K562 (cell line): ENCODE results near the gene PTPN1. TPM values are rescaled to one million over a fixed set of nuclear protein-coding genes. Genes with fewer than 3 reads are reported as not detected.

ENCODE experiments used
- ATAC-seq: fragments of 200-7000 bp; cut with Tn5 transposase; 3 replicates; pipeline ENCODE4 v1.9.1; 2020; ENCODE audit warnings: moderate library complexity
- BruUV-seq: library from RNA; stranded (reverse); fragments of 400-500 nt; replicated peaks from 2 replicates; lab custom pipeline; 2021; lab: Mats Ljungman, UMichigan
- CTCF ChIA-PET: fragments of 300-600 bp; formaldehyde crosslinking; extraction: SDS; loops from one replicate; lab custom pipeline; 2021; ENCODE audit warnings: low intra/inter-chr PET ratio; lab: Yijun Ruan, JAX
- POLR2A ChIA-PET: fragments of 300-600, 350-650 bp; sonication (Branson Sonifier 250); formaldehyde crosslinking; extraction: SDS; loops from one replicate; lab custom pipeline; 2021; ENCODE audit warnings: antibody characterized with exemption, inconsistent platforms; lab: Yijun Ruan, JAX
- DNase-seq, 4 experiments: peaks; one replicate each; pipeline versions ENCODE4 v3.0.0 to v3.0.0-alpha.2; 2011 to 2018; ENCODE audit warnings: low spot score in 3 of 4, mixed read lengths in 3 of 4; ENCODE audit errors: extremely low read depth in 1 of 4
- FAIRE-seq: peaks from 2 replicates; lab custom pipeline; 2011; peaks lifted over from hg19 to GRCh38; lab: Jason Lieb, UNC
- H2AFZ ChIP-seq: 2 replicates; pipeline ENCODE4 v1.6.0; 2011; ENCODE audit warnings: low read depth, low read length, control low read depth, inconsistent platforms
- H3K27ac ChIP-seq: fragments of 200-600 bp; 3 replicates; pipeline ENCODE4 v1.8.0; 2011; ENCODE audit warnings: low read depth, mild to moderate bottlenecking, control low read depth, inconsistent platforms, low read length, moderate library complexity, mixed read lengths; ENCODE audit errors: extremely low read depth
- H3K27me3 ChIP-seq, 2 experiments: fragments of 300-600 bp in 1 of 2; 2 replicates in 1 of 2; 3 replicates in 1 of 2; pipeline versions ENCODE4 v1.6.0 to v1.8.0; 2011; ENCODE audit warnings: inconsistent platforms in 2 of 2, low read length in 2 of 2, mild to moderate bottlenecking in 1 of 2, mixed read lengths in 1 of 2, moderate library complexity in 1 of 2; ENCODE audit not compliant: control insufficient read depth in 2 of 2, insufficient read depth in 2 of 2
- H3K36me3 ChIP-seq: fragments of 300-600 bp; 3 replicates; pipeline ENCODE4 v1.8.0; 2011; ENCODE audit warnings: mild to moderate bottlenecking, low read length, inconsistent platforms; ENCODE audit not compliant: control insufficient read depth, insufficient read depth
- H3K4me1 ChIP-seq, 2 experiments: fragments of 200-600 bp in 1 of 2; replicated peaks in 1 of 2; 2 replicates in 1 of 2; 3 replicates in 1 of 2; pipeline versions ENCODE4 v1.5.1 to v1.8.0; 2011; ENCODE audit warnings: inconsistent platforms in 2 of 2, low read length in 2 of 2, mild to moderate bottlenecking in 1 of 2, mixed read lengths in 1 of 2, moderate library complexity in 1 of 2; ENCODE audit not compliant: control insufficient read depth in 2 of 2, insufficient read depth in 2 of 2
- H3K4me2 ChIP-seq: 2 replicates; pipeline ENCODE4 v1.6.1; 2011; ENCODE audit warnings: low read length, control low read depth, inconsistent platforms, mixed read lengths; ENCODE audit not compliant: insufficient read depth
- H3K4me3 ChIP-seq: fragments of 200-600 bp; sonication (generic), shearing (Covaris generic); 2 replicates; pipeline ENCODE4 v1.5.1; 2016; ENCODE audit warnings: control low read depth, inconsistent platforms
- H3K79me2 ChIP-seq: fragments of 200-600 bp; 3 replicates; pipeline ENCODE4 v1.8.0; 2011; ENCODE audit warnings: low read length, inconsistent platforms; ENCODE audit not compliant: control insufficient read depth, insufficient read depth
- H3K9ac ChIP-seq, 2 experiments: 2 replicates each; pipeline versions ENCODE4 v1.6.0 to v1.6.1; 2011; ENCODE audit warnings: low read depth in 2 of 2, low read length in 2 of 2, control low read depth in 1 of 2, inconsistent platforms in 1 of 2, mild to moderate bottlenecking in 1 of 2, mixed read lengths in 1 of 2; ENCODE audit not compliant: insufficient read depth in 1 of 2
- H3K9me1 ChIP-seq: one replicate; pipeline ENCODE4 v1.6.0; 2011; ENCODE audit warnings: inconsistent platforms, mild to moderate bottlenecking, low read length, moderate library complexity; ENCODE audit not compliant: control insufficient read depth, insufficient read depth
- H3K9me3 ChIP-seq: replicated peaks from 2 replicates; pipeline ENCODE4 v1.5.1; 2011; ENCODE audit warnings: low read depth, low read length, inconsistent platforms; ENCODE audit not compliant: control insufficient read depth, insufficient read depth
- H4K20me1 ChIP-seq: replicated peaks from 2 replicates; pipeline ENCODE4 v1.6.1; 2011; ENCODE audit warnings: low read length, inconsistent platforms, mixed read lengths; ENCODE audit not compliant: control insufficient read depth, insufficient read depth
- BACH1 ChIP-seq: fragments of 200-800 bp; sonication (Bioruptor generic); IDR thresholded peaks from 2 replicates; pipeline ENCODE4 v1.6.1; 2016; ENCODE audit warnings: missing genetic modification characterization, missing compliant biosample characterization
- ETV6 ChIP-seq, 3 experiments: fragments of 150-350 bp in 1 of 3; sonication (generic) in 1 of 3; formaldehyde crosslinking in 1 of 3; IDR thresholded peaks; 2 replicates each; pipeline versions ENCODE4 v1.6.1 to v1.8.0; 2014 to 2022; ENCODE audit warnings: borderline replicate concordance in 2 of 3, low read depth in 2 of 3, antibody characterized with exemption in 1 of 3, low read length in 1 of 3, mild to moderate bottlenecking in 1 of 3, missing genetic modification reagents in 1 of 3
- FOXP4 ChIP-seq: sonication (generic); formaldehyde crosslinking; IDR thresholded peaks from 2 replicates; pipeline ENCODE4 v1.8.0; 2022; ENCODE audit warnings: mild to moderate bottlenecking, missing genetic modification reagents, borderline replicate concordance
- TAF7 ChIP-seq: fragments of 450-650 bp; IDR thresholded peaks from 2 replicates; pipeline ENCODE4 v1.6.1; 2016; ENCODE audit warnings: missing genetic modification characterization, missing compliant biosample characterization
- WGBS: fragments of 100-300 bp; shearing (Covaris generic); methylation state at CpG from one replicate; pipeline ENCODE4 v1.1.6; 2016; ENCODE audit warnings: low coverage, mixed read lengths; ENCODE audit not compliant: insufficient coverage; ENCODE audit errors: missing lambda C conversion rate; 5-methylcytosine and 5-hydroxymethylcytosine counted together
- in situ Hi-C: fragments of 300-500 bp; cut with MboI; formaldehyde crosslinking; loops from 4 replicates; pipeline ENCODE4 v1.15.0; 2018; ENCODE audit warnings: inconsistent platforms, mixed read lengths
- intact Hi-C: fragments of 100-400 bp; cut with micrococcal nuclease; formaldehyde crosslinking; loops from 2 replicates; pipeline ENCODE4 v1.14.2; 2022
- polyA plus RNA-seq, 8 experiments: library from polyadenylated mRNA; depleted of rRNA in 4 of 8; stranded (reverse) in 5 of 8; unstranded in 3 of 8; fragments of >200 nt; fragmentation: Nextera tagmentation in 2 of 8; fragmentation: Illumina TruSeq in 1 of 8; extraction: Ambion mirVana in 2 of 8; extraction: Trizol in 1 of 8; gene quantifications; 2 replicates each; pipeline versions ENCODE4 v1.2.1 to v1.2.3, GENCODE V29; 2011 to 2014; ENCODE audit warnings: inconsistent platforms in 1 of 8, missing spikeins in 1 of 8
- total RNA-seq, 7 experiments: library from RNA; depleted of rRNA in 6 of 7; stranded (reverse); fragments of >200 nt in 6 of 7; fragmentation: Illumina TruSeq in 2 of 7; extraction: Trizol in 2 of 7; gene quantifications; 2 replicates each; pipeline versions ENCODE4 v1.2.1 to v1.2.3, GENCODE V29; 2011 to 2021; ENCODE audit warnings: low replicate concordance in 1 of 7
- TF ChIP-seq, protein P1 (sequence below): sonication (generic); formaldehyde crosslinking; IDR thresholded peaks from 2 replicates; pipeline ENCODE4 v1.8.0; 2023; ENCODE audit warnings: missing genetic modification reagents, mild to moderate bottlenecking, borderline replicate concordance
- TF ChIP-seq, protein P2 (sequence below): fragments of 450-650 bp; formaldehyde crosslinking; conservative IDR thresholded peaks from 2 replicates; pipeline ENCODE4 v1.4.0; 2022; ENCODE audit warnings: mild to moderate bottlenecking, missing genetic modification characterization
- TF ChIP-seq, protein P3 (sequence below): fragments of 450-650 bp; formaldehyde crosslinking; IDR thresholded peaks from 2 replicates; pipeline ENCODE4 v1.4.0; 2022; ENCODE audit warnings: missing genetic modification characterization
- TF ChIP-seq, protein P4 (sequence below): fragments of 450-650 bp; formaldehyde crosslinking; IDR thresholded peaks from 2 replicates; pipeline ENCODE4 v1.4.0; 2022; ENCODE audit warnings: missing genetic modification characterization

The PTPN1 gene
- total and polyA plus RNA-seq, 9 of the 15 experiments (the other 6 are each of a cell fraction or from before 2014, with no cell fraction given), result 11.0 to 85.3 (median 54.0) TPM

GRCh38 chr20:50518270-50518721, 8.1 kb downstream of the PTPN1 start:
- ATAC-seq (no peak), FAIRE-seq (no peak), DNase-seq (no peak)
- Histone ChIP-seq H3K27me3 (no peaks in the 10 kb centered on the region), H2AFZ (no peak overlapping the region), H3K9me1 (no peaks in the 10 kb centered on the region), H3K4me2 (peak overlapping the region; percentile 12), H3K36me3 (peaks cover 58% of the 10 kb centered on the region), H3K9ac (peak overlapping the region in 1 of 2 experiments; percentile 36; a peak in 2 of 4 replicates), H4K20me1 (no peaks in the 10 kb centered on the region), H3K4me1 (peaks cover 30 to 79% of the 10 kb centered on the region in 2 experiments), H3K9me3 (no peaks in the 10 kb centered on the region), H3K27ac (peak overlapping the region; percentile 65), H3K79me2 (peaks cover 99% of the 10 kb centered on the region), H3K4me3 (no peak overlapping the region)
- no TSS peak for BruUV-seq
- in situ Hi-C loops, result no loop called here
- intact Hi-C loops, result no loop called here
- ChIA-PET CTCF (no interaction called here), POLR2A (interaction anchor here (0.7 to 1.0 kb wide), 2 partner anchors 505 to 534 kb away, joined by 3 to 4 read pairs; no protein-coding TSS in a partner anchor)
- 26% methylated on average over 4 of the region's 4 CpGs for WGBS
- TF ChIP-seq TAF7 (tag), result no peak
- TF ChIP-seq, protein P1, sequence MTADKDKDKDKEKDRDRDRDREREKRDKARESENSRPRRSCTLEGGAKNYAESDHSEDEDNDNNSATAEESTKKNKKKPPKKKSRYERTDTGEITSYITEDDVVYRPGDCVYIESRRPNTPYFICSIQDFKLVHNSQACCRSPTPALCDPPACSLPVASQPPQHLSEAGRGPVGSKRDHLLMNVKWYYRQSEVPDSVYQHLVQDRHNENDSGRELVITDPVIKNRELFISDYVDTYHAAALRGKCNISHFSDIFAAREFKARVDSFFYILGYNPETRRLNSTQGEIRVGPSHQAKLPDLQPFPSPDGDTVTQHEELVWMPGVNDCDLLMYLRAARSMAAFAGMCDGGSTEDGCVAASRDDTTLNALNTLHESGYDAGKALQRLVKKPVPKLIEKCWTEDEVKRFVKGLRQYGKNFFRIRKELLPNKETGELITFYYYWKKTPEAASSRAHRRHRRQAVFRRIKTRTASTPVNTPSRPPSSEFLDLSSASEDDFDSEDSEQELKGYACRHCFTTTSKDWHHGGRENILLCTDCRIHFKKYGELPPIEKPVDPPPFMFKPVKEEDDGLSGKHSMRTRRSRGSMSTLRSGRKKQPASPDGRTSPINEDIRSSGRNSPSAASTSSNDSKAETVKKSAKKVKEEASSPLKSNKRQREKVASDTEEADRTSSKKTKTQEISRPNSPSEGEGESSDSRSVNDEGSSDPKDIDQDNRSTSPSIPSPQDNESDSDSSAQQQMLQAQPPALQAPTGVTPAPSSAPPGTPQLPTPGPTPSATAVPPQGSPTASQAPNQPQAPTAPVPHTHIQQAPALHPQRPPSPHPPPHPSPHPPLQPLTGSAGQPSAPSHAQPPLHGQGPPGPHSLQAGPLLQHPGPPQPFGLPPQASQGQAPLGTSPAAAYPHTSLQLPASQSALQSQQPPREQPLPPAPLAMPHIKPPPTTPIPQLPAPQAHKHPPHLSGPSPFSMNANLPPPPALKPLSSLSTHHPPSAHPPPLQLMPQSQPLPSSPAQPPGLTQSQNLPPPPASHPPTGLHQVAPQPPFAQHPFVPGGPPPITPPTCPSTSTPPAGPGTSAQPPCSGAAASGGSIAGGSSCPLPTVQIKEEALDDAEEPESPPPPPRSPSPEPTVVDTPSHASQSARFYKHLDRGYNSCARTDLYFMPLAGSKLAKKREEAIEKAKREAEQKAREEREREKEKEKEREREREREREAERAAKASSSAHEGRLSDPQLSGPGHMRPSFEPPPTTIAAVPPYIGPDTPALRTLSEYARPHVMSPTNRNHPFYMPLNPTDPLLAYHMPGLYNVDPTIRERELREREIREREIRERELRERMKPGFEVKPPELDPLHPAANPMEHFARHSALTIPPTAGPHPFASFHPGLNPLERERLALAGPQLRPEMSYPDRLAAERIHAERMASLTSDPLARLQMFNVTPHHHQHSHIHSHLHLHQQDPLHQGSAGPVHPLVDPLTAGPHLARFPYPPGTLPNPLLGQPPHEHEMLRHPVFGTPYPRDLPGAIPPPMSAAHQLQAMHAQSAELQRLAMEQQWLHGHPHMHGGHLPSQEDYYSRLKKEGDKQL (CRISPR knock-in tag), result no peak
- no peak for TF ChIP-seq BACH1
- TF ChIP-seq, protein P2, sequence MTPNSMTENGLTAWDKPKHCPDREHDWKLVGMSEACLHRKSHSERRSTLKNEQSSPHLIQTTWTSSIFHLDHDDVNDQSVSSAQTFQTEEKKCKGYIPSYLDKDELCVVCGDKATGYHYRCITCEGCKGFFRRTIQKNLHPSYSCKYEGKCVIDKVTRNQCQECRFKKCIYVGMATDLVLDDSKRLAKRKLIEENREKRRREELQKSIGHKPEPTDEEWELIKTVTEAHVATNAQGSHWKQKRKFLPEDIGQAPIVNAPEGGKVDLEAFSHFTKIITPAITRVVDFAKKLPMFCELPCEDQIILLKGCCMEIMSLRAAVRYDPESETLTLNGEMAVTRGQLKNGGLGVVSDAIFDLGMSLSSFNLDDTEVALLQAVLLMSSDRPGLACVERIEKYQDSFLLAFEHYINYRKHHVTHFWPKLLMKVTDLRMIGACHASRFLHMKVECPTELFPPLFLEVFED (CRISPR knock-in tag), result no peak
- TF ChIP-seq FOXP4 (CRISPR knock-in tag), result no peak
- TF ChIP-seq ETV6 (IDR thresholded peaks at IDR 0.05; ENCODE audit: borderline replicate concordance in 1 of 2, low read depth in 2 of 2, low read length in 1 of 2), result no peak
- no peak for TF ChIP-seq ETV6 (CRISPR knock-in tag; IDR thresholded peaks at IDR 0.05; ENCODE audit: borderline replicate concordance)
- TF ChIP-seq, protein P3, sequence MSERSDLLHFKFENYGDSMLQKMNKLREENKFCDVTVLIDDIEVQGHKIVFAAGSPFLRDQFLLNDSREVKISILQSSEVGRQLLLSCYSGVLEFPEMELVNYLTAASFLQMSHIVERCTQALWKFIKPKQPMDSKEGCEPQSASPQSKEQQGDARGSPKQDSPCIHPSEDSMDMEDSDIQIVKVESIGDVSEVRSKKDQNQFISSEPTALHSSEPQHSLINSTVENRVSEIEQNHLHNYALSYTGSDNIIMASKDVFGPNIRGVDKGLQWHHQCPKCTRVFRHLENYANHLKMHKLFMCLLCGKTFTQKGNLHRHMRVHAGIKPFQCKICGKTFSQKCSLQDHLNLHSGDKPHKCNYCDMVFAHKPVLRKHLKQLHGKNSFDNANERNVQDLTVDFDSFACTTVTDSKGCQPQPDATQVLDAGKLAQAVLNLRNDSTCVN (CRISPR knock-in tag), result no peak
- TF ChIP-seq, protein P4, sequence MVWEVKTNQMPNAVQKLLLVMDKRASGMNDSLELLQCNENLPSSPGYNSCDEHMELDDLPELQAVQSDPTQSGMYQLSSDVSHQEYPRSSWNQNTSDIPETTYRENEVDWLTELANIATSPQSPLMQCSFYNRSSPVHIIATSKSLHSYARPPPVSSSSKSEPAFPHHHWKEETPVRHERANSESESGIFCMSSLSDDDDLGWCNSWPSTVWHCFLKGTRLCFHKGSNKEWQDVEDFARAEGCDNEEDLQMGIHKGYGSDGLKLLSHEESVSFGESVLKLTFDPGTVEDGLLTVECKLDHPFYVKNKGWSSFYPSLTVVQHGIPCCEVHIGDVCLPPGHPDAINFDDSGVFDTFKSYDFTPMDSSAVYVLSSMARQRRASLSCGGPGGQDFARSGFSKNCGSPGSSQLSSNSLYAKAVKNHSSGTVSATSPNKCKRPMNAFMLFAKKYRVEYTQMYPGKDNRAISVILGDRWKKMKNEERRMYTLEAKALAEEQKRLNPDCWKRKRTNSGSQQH, result no peak
